HG03139 (cell line): ENCODE measurements around the gene WDFY3.

Source experiments
- ATAC-seq: cut with Tn5 transposase; IDR thresholded peaks from one replicate; pipeline ENCODE4 v1.9.1; 2021; ENCODE audit not compliant: unreplicated experiment

WDFY3 gene

DNA sequence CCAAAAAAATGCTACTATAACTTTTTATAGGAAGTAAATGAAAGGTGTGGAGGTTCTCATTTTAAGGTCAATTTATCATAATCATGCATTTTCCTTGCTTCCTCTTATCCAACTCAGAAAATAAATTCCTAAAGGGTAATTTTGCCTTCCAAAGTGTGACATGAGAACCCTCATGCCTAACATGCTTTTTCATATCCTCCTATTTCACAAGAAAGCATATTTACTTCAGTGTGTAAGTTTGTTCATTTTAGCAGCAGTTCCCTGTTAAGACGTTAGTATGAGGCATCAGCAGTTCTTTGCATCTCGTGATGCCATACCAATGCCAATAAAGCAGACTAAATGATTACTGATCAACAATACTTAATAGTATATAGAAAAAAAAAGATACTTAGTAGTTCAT is 18.4 kb downstream of the WDFY3 start:
- no peak for ATAC-seq

DNA sequence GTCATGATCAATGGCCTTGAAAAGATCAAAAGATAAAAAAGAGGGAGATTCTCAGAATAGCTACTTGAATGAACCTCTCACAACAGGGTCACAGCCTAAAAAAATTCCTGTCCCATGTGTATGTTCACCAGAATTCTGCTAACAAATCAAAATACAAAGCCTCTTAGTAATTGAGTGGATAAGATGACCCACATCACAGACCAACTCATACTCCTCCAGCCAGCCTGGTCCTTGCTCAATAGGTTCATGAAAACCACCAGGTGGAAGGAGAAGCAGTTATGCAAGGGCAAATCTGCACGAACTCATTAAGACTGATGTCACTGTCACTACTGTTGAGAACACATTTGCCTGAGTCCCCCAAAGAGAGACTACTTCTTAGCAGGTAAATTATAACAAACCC is 21.5 kb downstream of the WDFY3 start:
- no peak for ATAC-seq

DNA sequence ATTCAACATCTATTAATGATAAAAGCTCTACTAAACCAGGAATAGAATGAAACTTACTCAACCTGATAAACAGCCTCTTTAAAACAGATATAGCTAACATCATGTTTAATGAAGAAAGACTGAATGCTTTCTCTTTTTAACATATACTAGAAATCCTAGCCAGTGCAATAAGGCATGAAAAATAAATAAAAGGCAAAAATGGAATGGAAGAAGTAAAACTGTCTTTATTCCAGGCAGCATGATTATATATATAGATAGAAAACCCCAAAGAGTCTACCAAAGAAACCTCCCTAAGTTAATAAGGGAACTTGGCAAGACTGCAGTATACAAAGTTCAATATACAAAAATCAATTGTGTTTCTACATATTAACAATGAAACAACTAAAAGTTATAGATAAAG is 25.5 kb downstream of the WDFY3 start:
- ATAC-seq = no peak

DNA sequence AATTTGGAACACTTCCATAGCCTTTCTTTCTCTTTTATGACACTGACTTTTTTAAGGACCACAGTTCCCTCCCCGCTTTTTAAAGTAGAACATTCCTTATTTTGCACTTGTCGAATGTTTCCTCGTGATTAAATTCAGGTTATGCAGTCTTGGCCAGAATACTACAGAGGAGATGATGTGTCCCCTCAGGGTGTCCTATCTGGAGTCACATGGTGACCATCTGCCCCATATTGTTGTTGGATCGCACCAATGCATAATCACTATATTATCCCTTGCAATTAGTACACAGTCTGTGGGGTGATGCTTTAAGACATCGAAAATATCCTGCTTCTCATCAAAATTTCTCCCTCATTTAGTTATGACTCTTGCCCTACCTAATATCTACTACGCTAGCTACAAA is 27.4 kb downstream of the WDFY3 start:
- no peak for ATAC-seq

DNA sequence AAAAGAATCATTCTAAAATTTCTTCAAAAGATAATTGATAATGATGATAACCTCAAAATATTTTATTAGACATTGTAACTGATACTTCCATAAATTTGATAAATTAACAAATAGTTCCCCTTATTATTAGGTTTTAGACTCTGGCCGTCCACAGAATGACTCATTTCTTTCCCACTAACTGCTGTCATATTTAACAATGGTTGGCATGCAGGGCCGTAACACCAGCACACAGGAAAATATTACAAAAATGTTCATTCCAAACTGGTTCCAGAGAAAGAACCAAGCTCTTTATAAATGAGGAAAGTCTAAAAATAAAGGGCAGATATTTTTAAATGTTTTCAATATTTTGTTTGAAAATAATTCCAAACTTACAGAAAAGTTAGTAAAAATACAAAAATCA is 28.2 kb downstream of the WDFY3 start:
- no peak for ATAC-seq

DNA sequence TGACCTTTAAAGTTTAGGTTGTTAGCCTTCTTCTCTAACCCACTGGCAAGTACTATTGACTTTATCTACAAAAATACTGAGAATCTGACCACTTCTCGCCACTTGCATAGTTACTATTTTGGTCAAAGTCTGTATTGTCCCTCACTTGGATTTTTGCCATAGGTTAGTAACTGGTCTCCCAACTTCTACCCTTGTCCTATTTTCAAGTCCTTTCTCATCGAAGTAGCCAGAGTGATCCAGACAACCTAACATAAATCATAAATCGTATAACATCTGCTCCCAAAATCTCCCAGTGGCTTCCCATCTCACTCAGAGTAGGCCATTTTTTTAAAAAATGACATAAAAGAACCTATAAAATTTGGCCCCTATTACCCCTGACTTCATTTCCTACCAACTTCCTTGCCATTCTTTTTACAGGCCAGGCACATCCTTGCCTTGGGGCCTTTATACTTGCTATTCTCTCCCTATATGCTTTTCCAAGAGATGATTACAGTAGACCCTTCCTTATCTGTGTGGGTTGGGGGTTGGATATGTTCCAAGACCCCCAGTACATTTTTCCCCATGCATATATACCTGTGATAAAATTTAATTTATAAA is 29.0 kb downstream of the WDFY3 start:
- no peak for ATAC-seq

DNA sequence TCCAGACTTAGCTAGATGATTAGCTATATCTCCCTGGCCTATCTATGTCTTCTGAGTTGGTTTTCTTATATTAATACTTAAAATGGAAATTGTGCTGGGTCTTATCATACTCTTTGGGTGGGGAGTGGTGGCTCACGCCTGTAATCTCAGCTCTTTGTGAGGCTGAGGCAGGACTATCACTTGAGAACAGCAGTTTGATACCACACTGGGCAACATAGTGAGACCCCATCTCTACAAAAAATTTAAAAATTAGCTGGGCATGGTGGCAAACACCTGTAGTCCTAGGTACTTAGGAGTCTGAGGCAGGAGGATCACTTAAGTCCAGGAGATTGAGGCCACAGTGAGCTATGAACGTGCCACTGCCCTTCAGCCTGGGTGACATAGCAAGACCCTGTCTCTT is 30.4 kb downstream of the WDFY3 start:
- ATAC-seq = no peak

DNA sequence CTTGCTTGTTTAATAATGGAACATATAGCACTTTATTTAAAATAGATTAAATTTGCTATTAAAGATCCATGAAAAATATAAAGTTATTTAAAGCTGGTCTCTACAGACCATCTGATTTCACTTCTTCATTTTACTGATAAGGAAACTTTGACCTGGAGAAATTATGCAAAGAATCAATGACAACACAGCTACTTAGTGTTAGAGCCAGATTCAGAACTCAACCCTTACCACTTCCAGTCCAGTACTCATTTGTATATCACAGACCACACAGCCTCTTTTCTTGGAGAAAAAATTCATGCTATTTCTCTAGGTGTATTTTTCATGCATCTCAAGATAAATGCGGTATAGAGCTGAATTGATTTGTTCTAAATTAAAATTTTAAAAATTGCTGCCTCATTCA is 34.0 kb downstream of the WDFY3 start:
- ATAC-seq = no peak

DNA sequence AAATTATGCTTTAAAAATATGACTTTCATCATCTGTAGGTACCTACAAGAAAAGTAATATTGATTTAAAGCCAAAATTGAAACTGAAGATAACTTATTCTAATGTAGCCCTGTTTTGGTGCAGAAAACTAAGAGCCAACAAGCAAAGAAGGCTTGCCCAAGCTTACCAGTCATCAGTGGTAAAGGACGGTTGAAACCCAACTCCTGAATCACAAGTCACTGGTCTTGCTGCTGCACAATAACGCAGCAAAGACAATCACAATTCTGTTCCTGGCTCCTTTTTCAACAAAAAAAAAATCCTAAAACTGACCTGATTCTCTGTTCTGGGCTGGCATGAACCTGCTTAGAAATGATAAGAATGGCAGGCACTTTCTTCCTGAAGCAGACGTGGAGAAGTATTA is 34.5 kb downstream of the WDFY3 start:
- ATAC-seq = no peak

DNA sequence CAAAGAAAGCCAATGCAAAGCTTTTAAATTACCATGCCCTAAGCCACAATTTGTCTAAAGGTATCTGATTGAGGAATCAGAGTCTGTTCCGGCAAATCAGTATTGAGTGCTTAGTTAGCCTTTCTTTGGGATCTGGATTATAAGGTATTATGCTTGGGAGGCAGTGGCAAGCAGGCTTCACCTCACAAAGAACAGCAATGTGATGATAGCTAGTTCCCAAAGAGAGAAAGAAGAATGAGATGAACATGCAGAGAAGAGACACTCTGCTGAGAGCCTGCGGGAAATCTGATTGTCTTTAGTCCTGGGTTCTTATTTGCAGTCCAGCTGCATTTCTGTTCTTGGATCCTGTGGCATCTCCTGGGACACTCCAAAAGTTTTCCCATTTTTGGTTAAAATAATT is 35.2 kb downstream of the WDFY3 start:
- ATAC-seq = no peak

DNA sequence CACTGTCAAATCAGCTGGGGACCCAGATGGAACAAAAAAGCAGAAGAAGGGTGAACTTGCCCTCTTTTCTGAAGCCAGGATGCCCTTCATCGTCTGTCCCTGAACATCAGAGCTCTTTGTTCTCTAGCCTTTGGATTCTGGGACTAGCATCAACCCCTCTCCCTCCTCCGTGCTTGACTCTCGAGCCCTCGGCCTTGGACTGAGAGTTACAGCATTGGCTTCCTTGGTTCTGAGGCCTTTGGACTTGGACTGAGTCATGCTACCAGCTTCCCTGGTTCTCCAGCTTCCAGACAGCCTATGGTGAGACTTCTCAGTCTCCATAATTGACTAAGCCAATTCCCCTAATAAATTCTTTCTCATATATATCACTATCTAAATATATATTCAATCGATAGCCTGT is 38.4 kb downstream of the WDFY3 start:
- no peak for ATAC-seq

DNA sequence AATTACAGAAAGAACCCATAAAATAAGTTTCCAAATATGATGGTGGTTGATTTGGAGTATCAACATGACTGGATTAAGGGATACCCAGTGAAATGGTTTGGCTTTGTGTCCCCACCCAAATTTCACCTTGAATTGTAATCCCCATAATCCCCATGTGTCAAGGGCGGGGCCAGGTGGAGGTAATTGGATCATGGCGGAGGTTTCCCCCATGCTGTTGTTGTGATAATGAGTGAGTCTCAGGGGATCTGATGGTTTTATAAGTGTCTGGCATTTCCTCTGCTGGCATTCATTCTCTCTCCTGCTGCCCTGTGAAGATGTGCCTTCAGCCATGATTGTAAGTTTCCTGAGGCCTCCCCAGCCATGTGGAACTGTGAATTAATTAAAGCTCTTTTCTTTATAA is 39.1 kb downstream of the WDFY3 start:
- no peak for ATAC-seq

DNA sequence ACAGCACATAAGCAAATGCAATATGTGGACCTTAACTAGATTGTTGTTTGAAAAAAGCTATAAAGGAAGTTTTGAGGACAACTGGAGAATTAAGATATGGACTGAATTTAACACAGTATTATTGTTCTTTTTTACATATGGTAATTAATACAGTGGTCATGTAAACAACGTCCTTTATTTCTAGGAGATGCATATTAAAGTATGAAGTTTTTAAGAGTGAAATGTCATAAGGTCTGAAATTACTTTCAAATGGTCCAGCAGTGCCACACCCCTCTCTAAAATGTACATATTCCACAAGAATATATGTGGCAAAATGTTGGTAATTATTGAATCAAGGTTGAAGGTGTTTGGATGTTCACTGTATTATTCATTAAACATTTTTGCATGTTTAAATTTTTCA is 40.9 kb downstream of the WDFY3 start:
- no peak for ATAC-seq

DNA sequence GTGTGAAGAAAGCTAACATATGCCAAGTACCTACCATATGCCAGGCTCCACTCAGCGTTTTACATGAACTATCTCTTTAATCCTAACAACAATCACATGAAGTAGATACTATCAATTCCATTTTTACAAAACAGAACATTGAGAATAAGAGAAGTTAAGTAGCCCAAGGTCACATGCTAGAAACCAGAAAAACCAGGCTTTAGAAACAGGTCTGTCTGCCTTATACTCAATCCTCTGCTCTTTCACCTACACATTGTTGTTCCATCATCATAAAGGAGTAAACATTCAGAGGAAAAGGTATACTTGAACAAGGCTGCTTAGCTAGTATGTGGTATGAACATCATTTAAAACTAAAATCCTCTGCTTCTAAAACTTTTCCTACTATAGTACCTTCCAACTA is 42.1 kb downstream of the WDFY3 start:
- ATAC-seq = no peak

DNA sequence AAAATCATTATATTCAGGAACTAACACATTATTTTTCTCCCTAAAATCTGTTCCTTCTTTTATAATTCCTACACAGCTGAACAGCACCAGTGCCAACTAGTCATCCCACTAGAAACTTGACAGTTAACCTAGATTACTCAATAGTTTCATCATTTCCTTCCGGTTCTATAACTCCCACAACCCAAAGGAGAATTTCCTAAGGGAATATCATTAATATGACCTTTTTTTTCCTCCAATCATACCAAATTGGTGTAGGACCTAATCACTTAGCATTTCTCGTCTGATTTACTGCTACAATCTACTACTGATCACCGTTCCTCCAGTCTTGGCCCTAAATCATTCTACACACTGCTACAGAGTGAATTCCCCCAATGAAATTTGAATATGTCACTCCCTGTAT is 45.9 kb downstream of the WDFY3 start:
- ATAC-seq = no peak

DNA sequence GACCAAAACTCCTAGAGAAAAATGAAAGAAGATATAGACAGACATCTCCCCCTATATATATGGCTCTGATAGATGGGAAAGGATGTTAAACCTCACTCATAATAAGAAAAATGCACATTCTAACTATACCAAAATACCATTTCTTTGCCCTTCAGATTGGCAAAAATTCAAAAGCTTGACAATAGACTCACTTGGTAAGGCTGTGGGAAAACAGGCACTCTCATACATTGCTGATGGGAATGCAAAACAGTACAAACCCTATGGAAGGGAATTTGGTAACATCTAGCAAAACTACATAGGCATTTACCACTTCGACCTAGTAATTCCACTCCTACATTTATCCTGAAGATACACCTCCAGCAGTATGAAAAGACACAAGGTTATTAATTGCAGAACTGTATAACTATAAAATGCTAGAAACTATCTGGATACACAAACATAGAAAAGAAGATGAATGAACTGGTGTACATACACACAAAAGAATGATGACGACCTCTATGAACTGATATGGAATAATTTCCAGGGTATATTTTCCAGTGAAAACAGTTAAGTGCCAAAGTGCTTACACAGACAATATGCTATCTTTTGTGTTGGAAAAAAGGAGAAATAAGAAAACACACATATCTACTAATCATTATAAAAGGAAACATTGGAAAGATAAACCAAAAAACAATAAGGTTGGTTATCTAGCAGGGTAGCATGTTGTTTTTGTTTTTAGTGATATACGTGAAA is 48.5 kb downstream of the WDFY3 start:
- ATAC-seq = no peak

DNA sequence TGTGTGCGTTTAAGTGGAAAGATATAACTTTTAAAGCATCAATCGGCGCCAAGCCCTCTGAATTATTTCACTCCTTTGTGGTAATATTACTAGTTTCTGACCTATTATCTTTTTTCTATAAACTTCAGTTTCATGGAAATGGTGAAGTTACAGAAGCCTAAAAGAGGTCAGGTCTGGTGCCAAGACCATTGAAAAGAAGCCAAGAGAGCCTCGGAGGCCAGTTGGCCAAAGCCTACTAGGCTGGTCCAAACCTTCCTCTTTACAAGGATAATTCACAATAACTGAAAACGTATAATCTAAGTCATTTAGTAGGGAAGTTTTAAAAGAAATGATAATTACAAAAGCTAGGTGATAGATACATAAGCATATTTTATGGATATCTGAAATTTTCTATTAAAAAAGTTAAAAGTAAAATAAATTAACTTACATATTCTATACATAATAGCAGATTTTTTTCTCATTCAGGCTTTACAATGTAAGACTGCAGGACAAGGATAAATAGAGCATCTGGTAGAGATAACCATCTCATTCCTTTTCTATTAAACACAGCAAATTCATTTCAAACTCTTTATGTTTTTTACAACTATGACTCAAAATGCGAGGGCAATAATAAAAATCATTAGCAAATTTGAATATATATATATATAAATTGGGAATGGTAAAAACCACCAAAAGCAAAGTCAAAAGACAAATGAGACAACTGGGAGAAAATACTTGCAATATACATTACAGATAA is 49.2 kb downstream of the WDFY3 start:
- no peak for ATAC-seq

DNA sequence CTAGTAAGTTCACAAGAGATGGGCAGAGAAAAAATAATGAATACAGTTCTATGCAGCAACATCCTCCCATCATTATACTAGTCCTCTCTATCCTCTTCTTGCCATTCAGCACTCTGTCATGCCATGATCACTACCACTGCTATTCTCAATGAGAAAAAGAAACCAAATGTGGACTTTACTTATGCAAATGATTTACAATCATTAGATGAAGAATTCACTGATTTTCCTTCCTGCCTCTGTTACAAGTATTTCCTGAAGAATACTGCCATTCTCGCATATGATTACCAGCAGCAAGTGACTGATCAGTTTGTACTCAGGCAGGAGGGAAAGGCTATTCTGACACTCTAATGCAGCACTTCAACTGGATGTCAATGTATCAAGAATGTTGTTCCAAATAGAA is 50.3 kb downstream of the WDFY3 start:
- no peak for ATAC-seq

DNA sequence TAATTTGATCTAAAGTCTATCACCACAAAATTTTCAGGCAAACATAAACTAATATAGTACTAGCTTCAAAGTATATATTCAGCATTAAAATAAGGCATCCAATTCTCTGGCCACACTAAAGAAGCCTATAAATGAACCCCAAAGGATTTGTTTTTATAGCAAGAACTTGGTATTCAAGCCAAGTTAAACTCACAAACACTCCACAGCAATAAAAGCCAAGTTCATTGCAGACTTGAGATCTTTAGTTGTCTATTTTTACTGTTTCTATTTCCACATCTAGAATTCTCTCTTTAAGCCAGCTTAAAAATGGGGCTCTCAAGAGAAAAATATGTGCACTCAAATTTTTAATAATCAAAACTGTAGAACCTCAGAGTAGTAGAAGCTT is 51.1 kb downstream of the WDFY3 start:
- no peak for ATAC-seq

DNA sequence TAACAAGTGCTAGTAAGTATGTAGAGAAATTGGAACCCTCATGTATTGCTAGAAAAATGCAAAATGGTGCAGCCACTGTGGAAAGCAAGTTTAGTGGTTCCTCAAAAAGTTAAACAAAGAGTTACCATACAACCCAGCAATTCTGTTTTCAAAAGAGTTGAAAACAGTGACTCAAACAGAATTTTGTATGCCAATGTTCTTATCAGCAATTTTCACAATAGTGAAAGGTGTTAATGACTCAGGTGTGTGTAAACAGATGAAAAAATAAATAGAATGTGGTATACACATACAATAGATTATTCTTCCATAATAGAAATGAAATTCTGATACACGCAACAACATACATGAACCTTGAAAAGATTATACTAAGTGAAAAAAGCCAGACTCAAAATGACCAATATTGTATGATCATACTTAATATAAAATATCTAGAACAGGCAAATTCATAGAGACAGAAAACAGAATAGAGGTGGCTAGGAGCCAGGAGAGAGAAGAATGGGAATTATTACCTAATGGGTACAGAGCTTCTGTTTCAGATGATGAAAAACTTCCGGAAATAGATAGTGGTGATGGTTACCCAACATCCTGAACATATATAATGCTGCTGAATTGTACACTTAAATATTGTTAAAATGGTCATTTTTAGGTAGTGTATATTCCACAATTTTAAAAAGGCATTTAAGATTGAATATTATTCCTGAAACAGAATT is 51.6 kb downstream of the WDFY3 start:
- no peak for ATAC-seq

DNA sequence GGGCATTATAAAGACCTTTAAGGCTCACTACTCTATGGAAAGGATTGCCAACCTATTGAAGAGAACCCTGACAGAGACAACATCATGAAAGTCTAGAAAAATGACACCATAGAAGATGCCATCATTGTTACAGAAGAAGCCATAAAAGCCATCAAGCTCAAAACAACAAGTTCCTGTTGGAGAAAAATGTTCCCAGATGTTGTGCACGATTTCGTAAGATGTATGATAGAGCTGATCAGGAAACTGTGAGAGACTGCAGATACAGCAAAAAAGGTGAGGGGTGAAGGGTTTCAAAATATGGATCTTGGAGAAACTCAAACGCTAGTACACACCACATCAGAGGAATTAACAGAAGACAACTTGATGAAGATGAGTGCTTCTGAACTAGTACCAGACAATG is 53.3 kb downstream of the WDFY3 start:
- ATAC-seq = no peak

DNA sequence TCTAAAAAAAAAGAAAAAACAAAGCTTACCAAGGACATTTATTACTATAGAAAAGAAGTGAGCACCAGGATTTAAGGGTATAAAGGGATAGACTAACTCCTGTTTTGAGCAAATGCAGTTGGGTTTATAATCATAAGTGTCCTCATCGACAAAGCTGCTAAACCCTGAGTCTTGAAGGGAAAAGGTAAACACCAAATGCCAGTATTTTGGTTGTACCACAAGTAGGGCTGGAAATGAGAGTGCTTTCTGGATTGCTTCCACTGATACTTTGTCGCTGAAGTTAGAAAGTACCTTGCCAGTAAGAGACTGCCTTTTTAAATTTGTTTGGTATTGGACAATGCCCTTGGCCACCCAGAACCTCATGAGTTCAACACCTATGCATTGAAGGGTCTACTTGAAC is 53.7 kb downstream of the WDFY3 start:
- no peak for ATAC-seq
